ENCODE data around the gene TM4SF5.

TM4SF5 gene

GRCh38 chr17:4818276-4818675, 46.6 kb downstream of the TM4SF5 start:
- no peaks in the 10 kb centered on the region for H3K79me2 ChIP-seq (ENCODE audit: insufficient read depth, low read length)
- H3K4me2 ChIP-seq (ENCODE audit: low read depth, low read length, poor library complexity, severe bottlenecking): no peak overlapping the region
- H4K20me1 ChIP-seq (ENCODE audit: insufficient read depth, low read length, poor library complexity, severe bottlenecking): no peaks in the 10 kb centered on the region
- H3K9me3 ChIP-seq (ENCODE audit: insufficient read depth, low read depth, low read length): no peaks in the 10 kb centered on the region
- no peaks in the 10 kb centered on the region for H3K4me1 ChIP-seq (ENCODE audit: insufficient read depth, low read length, poor library complexity, severe bottlenecking)
- TF ChIP-seq EZH2phosphoT487 (IDR thresholded peaks at IDR 0.05; ENCODE audit: borderline replicate concordance) (no peak), CTCF (conservative IDR thresholded peaks at IDR 0.05; ENCODE audit: low read length) (no peak)
- H2AFZ ChIP-seq (ENCODE audit: low read length): no peak overlapping the region
- no peak overlapping the region for H3K4me3 ChIP-seq (ENCODE audit: low read length, poor library complexity, severe bottlenecking)
- no peak overlapping the region for H3K9ac ChIP-seq (ENCODE audit: low read depth, low read length, poor library complexity, severe bottlenecking)
- no peaks in the 10 kb centered on the region for H3F3A ChIP-seq (ENCODE audit: low read depth)
- H3K9me2 ChIP-seq (replicated peaks; ENCODE audit: low read depth, low read length): no peaks in the 10 kb centered on the region
- H3K27me3 ChIP-seq (ENCODE audit: insufficient read depth, low read length, poor library complexity, severe bottlenecking): no peaks in the 10 kb centered on the region
- H3K36me3 ChIP-seq (ENCODE audit: insufficient read depth, low read length): no peaks in the 10 kb centered on the region

GRCh38 chr17:4822835-4823234, 51.1 kb downstream of the TM4SF5 start:
- Histone ChIP-seq H3K9me3 (ENCODE audit: insufficient read depth, low read depth, low read length) (no peaks in the 10 kb centered on the region), H3K36me3 (ENCODE audit: insufficient read depth, low read length) (no peaks in the 10 kb centered on the region), H3K9me2 (replicated peaks; ENCODE audit: low read depth, low read length) (no peaks in the 10 kb centered on the region), H3K9ac (ENCODE audit: low read depth, low read length, poor library complexity, severe bottlenecking) (no peak overlapping the region), H3K4me3 (ENCODE audit: low read length, poor library complexity, severe bottlenecking) (no peak overlapping the region), H3F3A (ENCODE audit: low read depth) (no peaks in the 10 kb centered on the region), H4K20me1 (ENCODE audit: insufficient read depth, low read length, poor library complexity, severe bottlenecking) (no peaks in the 10 kb centered on the region), H3K4me1 (ENCODE audit: insufficient read depth, low read length, poor library complexity, severe bottlenecking) (no peaks in the 10 kb centered on the region), H3K27me3 (ENCODE audit: insufficient read depth, low read length, poor library complexity, severe bottlenecking) (no peaks in the 10 kb centered on the region), H3K79me2 (ENCODE audit: insufficient read depth, low read length) (no peaks in the 10 kb centered on the region), H2AFZ (ENCODE audit: low read length) (no peak overlapping the region), H3K4me2 (ENCODE audit: low read depth, low read length, poor library complexity, severe bottlenecking) (no peak overlapping the region)
- TF ChIP-seq EZH2phosphoT487 (IDR thresholded peaks at IDR 0.05; ENCODE audit: borderline replicate concordance) (no peak), CTCF (conservative IDR thresholded peaks at IDR 0.05; ENCODE audit: low read length) (no peak)

GRCh38 chr17:4823373-4824089, 51.8 kb downstream of the TM4SF5 start:
- Histone ChIP-seq H3K36me3 (ENCODE audit: insufficient read depth, low read length) (no peaks in the 10 kb centered on the region), H3K9ac (ENCODE audit: low read depth, low read length, poor library complexity, severe bottlenecking) (no peak overlapping the region), H3K4me3 (ENCODE audit: low read length, poor library complexity, severe bottlenecking) (no peak overlapping the region), H4K20me1 (ENCODE audit: insufficient read depth, low read length, poor library complexity, severe bottlenecking) (no peaks in the 10 kb centered on the region), H3K4me2 (ENCODE audit: low read depth, low read length, poor library complexity, severe bottlenecking) (no peak overlapping the region), H2AFZ (ENCODE audit: low read length) (no peak overlapping the region), H3K27me3 (ENCODE audit: insufficient read depth, low read length, poor library complexity, severe bottlenecking) (no peaks in the 10 kb centered on the region), H3K9me3 (ENCODE audit: insufficient read depth, low read depth, low read length) (no peaks in the 10 kb centered on the region), H3K9me2 (replicated peaks; ENCODE audit: low read depth, low read length) (no peaks in the 10 kb centered on the region), H3K4me1 (ENCODE audit: insufficient read depth, low read length, poor library complexity, severe bottlenecking) (no peaks in the 10 kb centered on the region), H3K79me2 (ENCODE audit: insufficient read depth, low read length) (no peaks in the 10 kb centered on the region), H3F3A (ENCODE audit: low read depth) (no peaks in the 10 kb centered on the region)
- TF ChIP-seq EZH2phosphoT487 (IDR thresholded peaks at IDR 0.05; ENCODE audit: borderline replicate concordance) (no peak), CTCF (conservative IDR thresholded peaks at IDR 0.05; ENCODE audit: low read length) (no peak; the same call in 1 of the 2 replicates)
